ENCODE data around the gene TMEM181.

GRCh38 chr6:158514991-158515390 lies 44.9 kb upstream of the TMEM181 start:
- TF ChIP-seq CTCF (IDR thresholded peaks at IDR 0.05) (no peak), POLR2A (IDR thresholded peaks at IDR 0.05) (no peak)
